ENCODE measurements around the gene ANKRD55.

GRCh38 chr5:56257010-56257409, 23.9 kb upstream of the ANKRD55 start:
- TF ChIP-seq POLR2AphosphoS5 (IDR thresholded peaks at IDR 0.05) (no peak), CTCF (IDR thresholded peaks at IDR 0.05) (no peak), EP300 (IDR thresholded peaks at IDR 0.05) (no peak)
